ENCODE data around the gene MUS81.
"Not testable (repeated sequence)": the region's sequence is repeated elsewhere in the genome, so short reads cannot be mapped to it uniquely, and the experiment has no call there.

MUS81 gene

GRCh38 chr11:65873318-65874156, 13.3 kb downstream of the MUS81 start:
- DNase-seq (ENCODE audit: low read depth), result peak; percentile 96

- no peak for DNase-seq (ENCODE audit: low read depth)
Measured at GRCh38 chr11:65879617-65880016, 19.4 kb downstream of the MUS81 start, which contains the start of gene CTSW. Gene CTSW (plus strand): TSS chr11:65879837. CDS start chr11:65879855, 18 bp downstream.

- no peak for DNase-seq (ENCODE audit: low read depth)
Measured at GRCh38 chr11:65880027-65880426, 19.8 kb downstream of the MUS81 start.

DNA sequence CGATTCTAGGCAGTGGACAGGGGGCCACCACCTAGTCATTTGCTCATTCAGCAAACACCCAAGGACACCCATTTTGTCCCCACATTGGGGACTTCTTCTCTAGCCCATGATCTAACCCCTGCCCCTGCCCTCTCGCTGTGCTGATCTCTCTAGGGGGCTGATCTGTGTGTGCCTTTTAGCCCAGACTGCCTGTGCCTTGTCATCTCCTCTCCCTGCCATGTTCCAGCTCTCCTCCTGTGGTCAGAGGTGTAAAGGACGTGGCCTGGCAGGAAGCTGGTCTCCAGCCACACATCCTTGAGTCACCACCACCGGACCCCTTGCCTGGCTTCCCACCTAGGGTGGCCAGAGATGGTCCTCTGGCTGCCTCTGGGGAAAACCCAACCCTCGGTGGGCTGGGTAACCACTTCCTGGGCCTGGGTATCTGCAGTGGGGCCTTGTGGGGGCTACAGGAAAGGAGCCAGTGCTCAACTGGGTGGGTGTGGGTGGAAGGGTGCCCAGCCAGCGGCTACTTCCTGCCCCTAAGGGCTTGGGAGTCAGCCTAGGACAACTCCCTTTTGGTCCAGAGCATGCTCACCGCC, 20.7 kb downstream of the MUS81 start:
- DNase-seq (ENCODE audit: low read depth), result no peak

DNA sequence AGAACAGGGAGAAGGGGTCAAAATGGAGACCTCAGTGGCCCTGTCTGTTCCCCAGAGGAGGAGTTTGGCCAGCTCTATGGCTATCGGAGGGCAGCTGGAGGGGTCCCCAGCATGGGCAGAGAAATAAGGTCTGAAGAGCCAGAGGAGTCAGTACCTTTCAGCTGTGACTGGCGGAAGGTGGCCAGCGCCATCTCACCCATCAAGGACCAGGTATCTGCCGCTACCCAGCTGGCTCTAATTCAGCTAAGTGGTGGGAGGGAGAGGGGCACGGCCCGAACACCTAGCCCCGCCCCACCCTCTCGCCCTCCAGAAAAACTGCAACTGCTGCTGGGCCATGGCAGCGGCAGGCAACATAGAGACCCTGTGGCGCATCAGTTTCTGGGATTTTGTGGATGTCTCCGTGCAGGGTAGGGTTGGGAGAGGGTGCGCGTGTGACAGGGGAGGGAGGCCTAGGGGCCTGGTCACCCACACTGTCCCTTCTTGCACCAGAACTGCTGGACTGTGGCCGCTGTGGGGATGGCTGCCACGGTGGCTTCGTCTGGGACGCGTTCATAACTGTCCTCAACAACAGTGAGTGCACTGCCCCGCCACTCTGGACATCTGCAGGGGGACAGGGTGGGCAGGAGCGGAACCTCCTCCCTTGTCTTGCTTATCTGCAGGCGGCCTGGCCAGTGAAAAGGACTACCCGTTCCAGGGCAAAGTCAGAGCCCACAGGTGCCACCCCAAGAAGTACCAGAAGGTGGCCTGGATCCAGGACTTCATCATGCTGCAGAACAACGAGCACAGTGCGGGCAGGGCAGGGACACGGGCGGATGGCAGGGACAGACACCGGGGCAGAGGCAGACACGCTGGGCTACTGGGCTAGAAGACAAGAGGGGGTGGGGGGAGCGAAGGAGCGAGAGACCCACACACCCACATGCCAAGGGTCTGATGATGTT, 22.2 kb downstream of the MUS81 start:
- DNase-seq (ENCODE audit: low read depth), result no peak

DNA sequence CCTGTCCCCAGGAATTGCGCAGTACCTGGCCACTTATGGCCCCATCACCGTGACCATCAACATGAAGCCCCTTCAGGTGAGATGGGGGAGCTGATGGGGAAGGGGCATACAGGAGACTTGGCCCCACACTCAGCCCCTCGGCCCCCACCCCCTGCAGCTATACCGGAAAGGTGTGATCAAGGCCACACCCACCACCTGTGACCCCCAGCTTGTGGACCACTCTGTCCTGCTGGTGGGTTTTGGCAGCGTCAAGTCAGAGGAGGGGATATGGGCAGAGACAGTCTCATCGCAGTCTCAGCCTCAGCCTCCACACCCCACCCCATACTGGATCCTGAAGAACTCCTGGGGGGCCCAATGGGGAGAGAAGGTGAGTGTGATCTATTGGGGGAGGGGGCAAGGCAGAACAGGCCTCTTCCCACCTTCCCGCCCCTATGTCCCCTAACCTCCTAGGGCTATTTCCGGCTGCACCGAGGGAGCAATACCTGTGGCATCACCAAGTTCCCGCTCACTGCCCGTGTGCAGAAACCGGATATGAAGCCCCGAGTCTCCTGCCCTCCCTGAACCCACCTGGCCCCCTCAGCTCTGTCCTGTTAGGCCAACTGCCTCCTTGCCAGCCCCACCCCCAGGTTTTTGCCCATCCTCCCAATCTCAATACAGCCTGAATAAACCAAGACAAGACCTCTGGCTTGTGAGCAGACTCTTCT, 23.0 kb downstream of the MUS81 start:
- no peak for DNase-seq (ENCODE audit: low read depth)

DNA sequence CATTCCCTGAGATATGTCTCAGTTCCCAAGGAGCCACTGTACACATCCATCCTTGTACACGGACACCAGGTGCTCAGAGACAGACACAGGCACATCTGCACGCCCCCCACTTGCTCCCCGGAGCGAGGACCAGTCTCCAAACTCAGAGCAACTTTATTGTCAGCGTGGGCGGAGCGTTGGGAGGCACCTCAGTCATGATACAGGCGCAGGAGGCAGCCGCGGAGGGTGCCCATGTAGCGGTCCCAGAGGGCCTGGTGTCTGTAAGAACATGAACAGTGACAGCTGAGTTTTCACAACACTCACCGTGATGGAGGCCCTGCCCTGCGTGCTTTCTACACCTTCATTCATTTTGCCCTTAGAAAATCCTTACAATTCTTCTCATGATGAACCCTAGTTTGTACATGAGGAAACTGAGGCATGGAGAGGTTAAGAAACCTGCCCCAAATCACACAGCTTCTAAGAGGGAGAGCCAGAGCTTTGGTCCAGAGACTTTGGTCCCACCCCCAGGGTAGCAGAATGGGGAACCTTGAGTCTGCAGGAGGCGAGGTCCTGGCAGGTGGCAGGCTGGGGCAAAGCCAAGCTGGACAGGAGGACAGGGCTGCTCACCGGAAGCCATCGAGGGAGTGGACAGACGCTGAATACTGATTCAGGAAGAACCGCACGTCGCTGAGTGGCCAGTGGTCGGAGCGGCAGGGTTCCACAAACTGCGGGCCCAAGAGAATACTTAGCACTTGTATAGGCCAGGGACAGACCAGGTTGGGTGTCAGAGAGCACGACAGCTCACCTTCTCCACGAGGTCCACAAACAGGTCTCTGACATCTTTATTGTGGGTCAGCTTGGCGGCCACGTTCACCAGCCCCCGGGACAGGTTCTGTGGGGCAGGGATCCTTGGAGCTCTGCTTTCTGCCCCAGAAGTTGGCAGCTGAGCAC, 23.8 kb downstream of the MUS81 start:
- no peak for DNase-seq (ENCODE audit: low read depth)

DNA sequence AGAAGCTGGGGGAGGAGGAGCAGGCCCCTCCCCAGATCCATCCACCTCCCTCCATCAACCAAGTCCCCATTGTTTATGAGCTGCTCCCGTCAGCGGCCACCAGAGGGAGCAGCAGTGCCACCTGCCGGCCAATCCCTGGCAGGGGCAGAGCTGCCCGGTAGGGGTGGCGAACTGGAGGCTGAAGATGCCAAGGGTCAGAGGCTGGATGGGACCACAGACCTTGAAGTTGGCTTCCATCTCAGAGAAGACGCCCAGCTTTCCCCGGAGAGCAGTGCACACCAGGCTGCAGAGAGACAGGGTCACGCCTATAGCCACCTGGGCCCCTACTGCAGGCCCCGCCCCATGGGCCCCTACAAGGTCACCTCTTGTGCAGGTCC, 24.5 kb downstream of the MUS81 start:
- DNase-seq (ENCODE audit: low read depth), result peak; percentile 69

GRCh38 chr11:65885231-65885630, 25.0 kb downstream of the MUS81 start:
- no peak for DNase-seq (ENCODE audit: low read depth)

DNA sequence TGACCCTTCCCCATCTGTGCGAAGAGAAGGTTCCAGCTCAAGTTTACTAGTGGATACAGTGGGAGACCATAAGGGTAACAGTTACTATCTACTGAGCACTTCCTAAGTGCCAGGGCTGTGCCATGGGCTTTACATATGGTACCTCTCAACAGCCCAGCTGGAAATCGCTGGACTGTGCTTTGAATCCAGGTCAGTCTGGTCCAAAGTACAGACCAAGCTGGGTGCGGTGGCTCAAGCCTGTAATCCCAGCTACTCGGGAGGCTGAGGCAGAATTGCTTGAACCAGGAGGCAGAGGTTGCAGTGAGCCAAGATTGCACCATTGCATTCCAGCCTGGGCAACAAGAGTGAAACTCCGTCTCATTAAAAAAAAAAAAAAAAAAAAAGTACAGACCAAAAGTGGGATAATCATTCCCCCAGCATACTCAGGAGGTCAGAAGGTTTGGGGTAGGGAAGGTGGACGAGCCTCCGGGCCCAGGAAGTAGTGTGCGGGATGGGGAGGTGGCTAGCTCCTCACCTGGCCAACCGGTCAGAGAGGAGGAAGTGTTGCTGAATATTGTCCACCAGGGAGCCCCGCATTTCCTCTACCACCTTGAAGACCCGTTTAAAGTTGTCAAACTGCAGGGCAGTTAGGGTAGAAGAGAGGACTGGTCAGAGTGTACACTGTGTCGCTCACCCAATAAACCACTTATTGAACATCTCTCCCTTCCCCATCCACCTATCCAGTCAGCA, 25.7 kb downstream of the MUS81 start:
- DNase-seq (ENCODE audit: low read depth), result no peak

- no peak for DNase-seq (ENCODE audit: low read depth)
Measured at GRCh38 chr11:65886826-65887722, 26.8 kb downstream of the MUS81 start.

DNA sequence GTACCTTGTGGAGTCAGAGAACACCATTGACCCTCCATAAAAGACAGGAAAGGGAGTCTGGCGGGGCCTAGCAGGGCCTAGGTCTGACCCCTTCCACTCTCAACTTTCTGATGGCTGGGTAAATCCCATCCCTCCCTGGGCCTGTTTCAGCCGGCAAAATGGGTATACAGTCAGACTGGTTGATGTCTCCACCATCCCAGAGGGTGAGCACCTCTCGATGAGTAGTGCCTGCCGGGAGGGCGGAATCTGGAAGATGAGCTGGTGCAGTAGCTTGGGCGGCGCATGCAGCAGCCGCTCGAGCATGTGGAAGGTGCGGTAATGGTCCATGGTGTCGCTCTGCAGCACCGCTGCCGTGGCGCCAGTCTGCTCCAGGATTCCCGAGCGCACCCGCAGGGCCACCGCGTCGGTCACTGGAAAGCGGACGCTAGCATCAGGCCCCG, 27.5 kb downstream of the MUS81 start:
- no peak for DNase-seq (ENCODE audit: low read depth)

DNA sequence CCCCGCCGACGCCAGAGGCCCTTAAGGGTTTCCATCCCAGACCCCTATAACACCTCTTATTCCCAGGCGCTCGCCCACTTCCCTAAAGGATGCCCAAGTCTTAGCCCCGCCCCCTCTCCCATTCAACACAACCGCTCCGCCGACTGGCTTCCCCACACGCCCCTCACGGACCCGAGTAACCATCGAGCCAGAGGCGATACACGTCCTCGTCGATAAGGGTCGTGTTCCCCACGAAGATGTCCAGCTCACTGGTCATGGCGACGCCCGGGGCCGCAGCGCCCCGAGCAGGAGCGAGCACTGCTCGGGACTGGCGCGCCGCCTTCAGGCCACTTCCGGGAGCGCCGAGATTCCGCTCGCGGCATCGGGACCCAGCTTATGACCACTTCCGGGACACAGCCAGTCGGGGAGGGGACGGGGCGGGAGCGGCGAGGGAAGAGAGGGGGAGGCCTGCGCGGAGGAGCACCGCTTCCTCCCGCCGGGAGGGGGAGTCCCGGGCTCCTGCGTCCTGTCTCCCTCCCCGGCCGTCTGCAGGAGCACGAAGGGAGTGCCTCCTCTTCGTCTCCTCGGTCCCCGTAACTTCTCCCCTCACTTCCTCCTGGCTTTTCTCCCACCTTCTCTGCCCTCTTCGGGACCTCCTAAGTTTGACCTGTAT, 28.1 kb downstream of the MUS81 start, which contains the start of gene FIBP:
Gene FIBP (minus strand): TSS at position 309 of the 652 bp plus-strand sequence. CDS start 53 bp downstream, at position 256.
- peak; percentile 88 for DNase-seq (ENCODE audit: low read depth)

- DNase-seq (ENCODE audit: low read depth), result peak; percentile 95
Measured at GRCh38 chr11:65890324-65891218, 30.3 kb downstream of the MUS81 start, which contains the start of gene CCDC85B. Gene CCDC85B (plus strand): TSS chr11:65890673. CDS start chr11:65890784, 111 bp downstream.

- DNase-seq (ENCODE audit: low read depth), result peak; percentile 26
Measured at GRCh38 chr11:65891219-65892136, 31.2 kb downstream of the MUS81 start.

DNA sequence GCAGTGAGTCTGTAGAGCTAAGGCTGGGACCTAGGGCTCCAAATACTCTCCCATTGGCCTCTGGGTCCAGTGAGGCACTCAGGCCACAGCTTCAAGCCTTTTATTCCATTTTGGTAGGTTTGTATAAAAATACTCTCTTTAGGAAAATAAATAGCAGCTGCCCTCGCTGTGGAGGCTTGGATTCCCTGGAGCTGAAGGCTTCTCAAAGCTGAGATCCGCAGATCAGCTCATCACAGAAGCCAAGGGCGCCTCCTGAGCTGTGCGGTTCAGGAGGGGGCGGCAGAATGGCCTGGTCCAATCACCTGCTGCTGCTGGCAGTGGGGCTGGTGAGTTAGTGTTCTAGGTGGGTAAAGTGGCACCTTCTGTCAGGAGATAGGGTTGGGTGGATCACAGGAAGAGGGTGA, 31.9 kb downstream of the MUS81 start:
- not testable (repeated sequence) for DNase-seq (ENCODE audit: low read depth)
